ENCODE measurements around the gene GRAMD1B.

GRAMD1B gene

DNA sequence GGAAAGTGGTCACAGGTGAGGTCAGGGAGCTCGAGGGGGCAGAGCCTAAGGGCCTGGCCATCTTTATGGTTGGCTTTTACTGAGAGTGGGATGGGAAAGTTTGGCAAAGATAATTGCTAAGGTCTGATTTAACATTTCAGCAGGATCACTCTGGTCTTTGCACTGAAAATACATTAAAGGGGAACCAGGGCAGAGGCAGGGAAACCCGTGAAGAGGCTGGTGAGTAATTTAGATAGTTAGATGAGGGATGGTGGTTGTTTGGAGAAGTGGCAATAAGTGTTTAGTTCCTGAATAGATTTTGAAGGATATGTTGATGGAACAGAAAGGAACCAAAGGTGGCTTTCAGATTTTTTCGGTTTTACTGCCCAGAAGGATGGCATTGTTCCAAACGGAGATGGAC, 173.6 kb downstream of the GRAMD1B start:
- no peak for FAIRE-seq
- no peak for DNase-seq (ENCODE audit: extremely low spot score, insufficient read length, low read depth)

DNA sequence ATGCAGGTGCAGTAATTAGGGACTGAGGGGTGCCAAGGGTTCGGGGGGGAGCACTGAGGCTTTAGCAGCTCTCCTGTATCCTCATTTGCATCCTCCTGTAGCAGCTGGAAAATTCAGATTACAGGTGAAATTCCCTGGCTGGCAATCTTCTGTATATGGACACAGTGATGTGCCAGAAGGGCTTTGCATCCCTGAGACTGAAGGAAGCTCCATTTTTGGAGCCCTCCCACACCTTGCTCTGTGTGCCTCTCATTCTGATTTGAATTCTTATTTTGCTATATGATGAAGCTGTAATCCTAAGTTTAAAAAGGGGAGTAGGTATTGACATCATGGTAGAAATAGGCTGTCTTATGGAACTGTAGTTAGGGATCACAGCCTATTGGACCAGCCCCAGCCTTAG, 177.7 kb downstream of the GRAMD1B start:
- FAIRE-seq (no peak), DNase-seq (ENCODE audit: extremely low spot score, insufficient read length, low read depth) (no peak)

DNA sequence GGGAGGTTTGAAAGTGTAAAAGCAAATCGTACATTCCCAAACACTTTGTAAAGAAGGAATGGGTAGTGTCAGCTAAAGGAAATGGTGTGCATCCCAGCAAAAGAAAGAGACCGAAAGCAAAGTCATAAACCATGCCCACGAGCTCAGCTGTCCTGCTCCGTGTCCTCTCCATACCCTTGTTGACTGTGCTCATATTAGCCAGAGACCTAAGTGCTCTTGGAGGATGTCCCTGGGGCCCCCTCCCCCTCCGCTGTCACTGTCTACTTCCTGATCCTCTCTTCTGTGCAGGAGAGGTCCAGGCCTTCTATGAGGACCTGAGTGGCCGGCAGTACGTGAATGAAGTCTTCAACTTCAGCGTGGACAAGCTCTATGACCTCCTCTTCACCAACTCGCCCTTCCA, 178.3 kb downstream of the GRAMD1B start:
- no peak for DNase-seq (ENCODE audit: extremely low spot score, insufficient read length, low read depth)
- FAIRE-seq: no peak

DNA sequence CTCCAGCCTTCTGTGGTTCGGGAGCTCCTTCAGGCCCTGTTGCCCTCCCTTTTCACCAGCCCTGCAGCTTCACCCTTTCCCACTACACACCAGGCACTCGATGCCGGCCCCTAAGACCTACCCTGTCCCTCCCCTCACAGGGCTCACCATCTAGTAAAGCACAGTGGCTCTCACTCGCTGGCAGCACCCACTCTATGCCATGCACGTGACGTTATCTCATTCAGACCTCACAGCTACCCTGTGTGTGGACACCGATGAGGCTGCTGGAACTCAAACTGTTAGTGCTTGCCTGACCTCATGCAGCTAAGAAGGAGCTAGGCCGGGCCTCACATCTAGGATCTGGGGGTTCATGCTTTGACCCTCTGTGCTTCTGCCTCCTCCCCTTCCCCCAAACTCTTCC, 178.9 kb downstream of the GRAMD1B start:
- DNase-seq (ENCODE audit: extremely low spot score, insufficient read length, low read depth) (no peak), FAIRE-seq (no peak)

DNA sequence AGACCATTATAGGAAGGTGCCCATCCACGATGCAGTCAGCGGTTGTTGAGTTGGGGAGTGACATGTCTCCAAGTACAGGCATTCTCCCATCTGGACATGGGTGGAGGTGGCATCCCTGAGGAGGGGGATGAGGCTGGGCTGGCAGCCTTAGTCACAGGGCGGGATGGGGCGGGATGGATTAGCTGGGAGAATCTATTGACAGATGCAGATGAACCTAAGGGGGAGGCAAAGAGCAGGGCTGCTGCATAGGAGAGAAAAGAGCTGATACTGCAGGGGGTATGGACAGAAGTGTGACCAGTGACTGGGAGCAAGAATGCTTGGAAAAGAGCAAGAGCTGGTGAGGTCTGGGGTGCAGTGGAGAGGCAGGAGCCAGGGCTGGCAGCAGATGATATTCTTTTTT, 181.6 kb downstream of the GRAMD1B start:
- no peak for DNase-seq (ENCODE audit: extremely low spot score, insufficient read length, low read depth)
- FAIRE-seq: no peak

DNA sequence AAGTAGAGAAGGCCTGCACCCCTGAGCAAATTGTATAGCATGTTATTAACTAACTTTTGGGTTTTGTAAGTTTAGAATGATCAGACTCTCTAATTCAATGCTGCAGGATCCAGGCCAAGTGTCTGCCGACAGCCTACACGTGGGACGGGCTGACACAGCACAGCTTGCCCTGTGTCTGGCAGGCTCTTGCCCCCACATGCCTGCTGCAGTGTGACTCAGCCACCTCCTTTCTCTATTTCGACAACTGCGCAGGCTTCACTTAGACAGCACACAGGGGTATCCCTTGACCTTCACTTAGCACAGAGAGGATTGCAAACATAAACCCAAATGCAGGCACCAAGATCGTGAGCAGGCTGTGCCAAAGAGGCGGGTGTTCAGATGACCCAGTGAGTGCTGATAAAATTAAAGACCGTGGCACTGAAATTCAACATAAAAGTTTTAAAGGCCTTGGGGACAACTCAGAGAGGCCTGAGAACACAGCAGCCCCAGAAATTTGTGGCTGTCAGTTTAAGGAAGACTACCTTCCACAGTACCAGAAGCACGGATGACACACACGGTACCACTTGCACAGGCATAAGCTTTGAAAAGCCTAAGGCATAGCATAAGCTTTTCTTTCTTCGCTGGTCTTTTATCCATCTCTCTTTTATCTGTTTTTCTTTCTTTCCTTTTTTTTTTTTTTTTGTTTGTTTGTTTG, 186.6 kb downstream of the GRAMD1B start:
- no peak for DNase-seq (ENCODE audit: extremely low spot score, insufficient read length, low read depth)
- FAIRE-seq: no peak

DNA sequence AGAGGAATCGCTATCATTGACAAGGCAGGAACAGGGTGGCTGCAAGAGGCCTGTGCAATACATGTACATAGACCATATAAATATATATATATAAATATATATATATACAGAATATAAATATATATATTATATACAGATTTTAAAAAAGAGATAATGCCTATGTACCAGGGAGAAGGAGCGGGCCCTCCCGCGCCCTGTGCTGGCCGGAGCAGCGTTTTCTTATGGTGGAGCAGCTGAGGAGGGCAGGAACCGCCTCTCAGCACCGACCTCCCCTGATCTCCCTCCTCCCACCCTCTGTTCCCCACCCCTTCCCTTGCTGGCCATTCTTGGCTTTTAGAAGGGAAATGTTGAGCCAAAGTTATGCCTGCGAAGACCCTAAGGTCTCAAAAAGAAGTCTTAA, 192.5 kb downstream of the GRAMD1B start:
- no peak for FAIRE-seq

DNA sequence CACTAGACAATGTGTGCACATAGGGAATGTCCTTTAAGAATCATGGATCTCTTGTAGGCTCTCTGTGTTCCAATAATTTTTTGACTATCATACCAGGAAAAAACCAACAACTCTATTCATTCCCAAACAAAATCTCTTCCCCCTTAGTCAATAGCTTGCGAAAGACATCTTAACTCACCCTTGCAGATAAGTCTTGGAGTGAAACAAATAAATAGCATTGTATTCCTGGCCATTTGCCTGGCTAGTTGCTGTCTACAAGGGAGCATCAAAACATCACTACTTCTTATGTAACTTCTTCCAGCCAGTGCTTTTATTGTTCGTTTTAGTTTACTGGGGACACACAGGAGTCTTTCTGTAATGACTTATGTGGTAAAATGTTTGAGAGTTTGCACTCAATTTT, 194.9 kb downstream of the GRAMD1B start:
- no peak for DNase-seq (ENCODE audit: extremely low spot score, insufficient read length, low read depth)
- FAIRE-seq: no peak

More for the DNA sequence above, 192.5 kb downstream of the GRAMD1B start:
- no peak for DNase-seq (ENCODE audit: extremely low spot score, insufficient read length, low read depth)

DNA sequence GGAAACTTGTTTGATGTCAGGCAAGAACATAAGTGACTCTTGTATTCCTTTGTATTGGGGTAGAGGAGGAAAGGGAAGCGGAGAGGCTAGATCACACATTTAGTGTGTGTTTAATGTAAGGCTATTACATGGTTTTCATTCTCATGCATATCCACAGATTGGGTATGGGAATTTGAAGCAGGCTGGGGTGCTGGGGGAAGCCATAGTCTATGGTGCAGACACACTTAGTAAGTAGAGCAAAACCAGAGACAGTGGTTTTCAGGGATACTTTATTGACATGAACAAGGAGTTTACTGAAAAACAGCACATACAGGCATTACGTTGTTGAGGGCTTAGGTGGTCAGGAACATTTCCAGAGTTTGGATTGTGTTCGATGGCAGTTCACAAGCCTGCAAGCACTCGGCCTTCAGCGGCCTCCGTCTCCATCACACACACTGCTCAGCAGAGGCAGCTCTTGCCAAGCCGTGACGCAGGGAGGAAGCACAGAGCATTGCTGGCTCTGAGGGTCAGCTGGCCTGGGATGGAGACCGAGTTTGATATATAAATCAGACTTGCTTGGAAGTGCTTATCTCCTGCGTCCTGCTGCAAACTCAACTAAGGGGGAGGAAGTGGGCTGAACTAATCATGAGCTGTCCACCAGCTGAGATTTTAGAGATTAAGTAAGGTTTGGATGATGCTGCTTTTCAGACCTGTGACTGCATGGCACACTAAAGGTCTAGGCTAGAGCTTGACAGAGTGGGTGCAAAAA, 199.0 kb downstream of the GRAMD1B start:
- DNase-seq (ENCODE audit: extremely low spot score, insufficient read length, low read depth) (no peak), FAIRE-seq (no peak)

DNA sequence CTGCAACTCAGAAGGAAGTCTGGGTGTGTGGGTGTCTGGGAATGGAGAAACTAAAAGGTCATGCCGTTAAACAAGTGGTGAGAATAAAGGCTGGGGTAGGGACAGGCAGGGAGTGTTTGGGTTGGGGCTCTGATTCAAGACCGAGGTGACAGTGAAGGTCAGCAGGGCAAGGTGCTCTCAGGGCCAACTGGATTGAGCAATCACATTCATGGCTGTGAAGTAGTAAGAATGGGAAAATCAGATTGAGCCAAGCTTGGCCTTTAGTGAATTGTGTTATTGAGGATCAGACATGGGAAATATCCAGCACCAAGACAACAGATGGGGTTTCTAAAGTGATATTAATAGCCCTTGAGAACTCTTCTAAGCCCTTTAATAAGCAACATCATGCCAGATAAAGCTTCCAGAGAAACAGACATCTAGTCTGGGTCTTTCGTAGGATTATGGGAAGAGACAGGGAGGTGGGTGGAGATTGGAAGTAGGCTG, 200.1 kb downstream of the GRAMD1B start:
- DNase-seq (ENCODE audit: extremely low spot score, insufficient read length, low read depth) (no peak), FAIRE-seq (no peak)

DNA sequence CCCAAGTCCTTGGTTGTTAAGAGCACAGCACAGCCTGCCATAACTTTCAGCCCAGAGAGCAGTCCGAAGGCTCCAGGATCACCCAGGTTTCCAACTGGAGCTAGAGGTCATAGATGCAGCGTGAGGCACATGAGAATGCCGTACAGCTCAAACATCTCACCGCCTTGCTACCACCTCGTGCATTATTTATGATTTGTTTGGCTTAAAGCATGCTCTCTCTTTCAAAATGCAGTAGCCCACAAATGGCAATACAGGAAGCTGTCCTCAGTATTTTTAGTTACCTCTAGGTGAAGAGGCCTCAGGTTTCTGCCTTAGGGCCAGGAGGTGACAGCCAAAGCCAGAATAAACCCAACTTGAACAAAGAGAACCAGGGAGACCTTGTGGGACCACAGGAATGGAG, 210.0 kb downstream of the GRAMD1B start:
- no peak for DNase-seq (ENCODE audit: extremely low spot score, insufficient read length, low read depth)
- no peak for FAIRE-seq

DNA sequence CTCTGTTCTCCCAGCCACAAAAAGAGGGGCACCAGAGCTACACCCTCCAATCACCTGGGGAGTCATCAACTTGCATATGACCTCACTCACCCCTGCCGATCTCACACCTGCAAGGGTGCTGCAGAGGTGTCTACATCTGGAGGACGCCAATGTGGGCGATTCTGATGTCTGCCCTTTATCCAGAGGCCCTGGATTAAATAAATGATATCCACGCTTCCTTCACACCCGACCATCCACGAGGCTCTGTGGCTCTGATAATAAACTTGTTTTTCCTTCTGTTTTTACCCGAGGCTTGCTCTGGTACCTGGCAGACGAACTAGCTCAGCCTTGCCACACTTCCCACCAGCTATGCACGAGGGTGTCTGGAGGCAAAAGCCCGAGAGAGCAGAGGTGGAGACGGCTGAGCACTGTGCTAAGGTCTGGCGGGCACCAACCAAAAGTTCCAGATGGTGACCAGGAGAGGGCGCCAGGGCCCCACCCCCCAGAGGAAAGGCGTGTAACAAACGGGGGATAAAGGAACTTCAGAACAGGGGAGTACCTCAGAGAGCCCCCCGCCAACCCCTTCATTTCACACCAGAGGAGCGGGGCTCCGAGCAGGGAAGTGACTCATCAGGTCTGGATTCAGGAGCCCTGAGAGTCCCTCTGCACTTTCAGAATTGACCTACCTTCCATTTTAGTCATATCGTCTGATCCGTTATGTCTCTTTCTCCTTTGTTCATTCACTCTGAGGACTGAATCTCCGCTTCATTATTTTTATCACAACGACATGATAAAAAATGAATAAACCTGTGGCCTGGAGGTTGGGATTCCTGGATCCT, 210.8 kb downstream of the GRAMD1B start:
- peak; percentile 42 for DNase-seq (ENCODE audit: extremely low spot score, insufficient read length, low read depth)

DNA sequence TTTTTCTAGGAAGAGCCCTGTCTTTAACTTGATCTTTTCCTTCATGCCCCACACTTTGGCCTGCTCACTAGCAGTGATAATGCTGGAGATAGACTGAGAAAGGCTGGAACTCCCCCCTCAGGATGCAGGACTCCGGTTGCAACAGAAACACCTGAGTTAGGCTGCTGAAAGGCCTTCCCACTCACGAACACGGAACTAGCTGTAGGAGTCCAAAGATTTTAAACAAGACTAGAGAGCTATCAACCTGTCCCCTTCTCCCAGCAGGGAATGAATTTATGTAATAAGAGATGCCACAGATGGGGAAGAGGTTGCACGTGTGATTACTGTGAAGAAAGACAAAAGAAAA, 211.4 kb downstream of the GRAMD1B start:
- DNase-seq (ENCODE audit: extremely low spot score, insufficient read length, low read depth): no peak
- no peak for FAIRE-seq

More for the DNA sequence above, 210.8 kb downstream of the GRAMD1B start:
- FAIRE-seq: peak; percentile 18

DNA sequence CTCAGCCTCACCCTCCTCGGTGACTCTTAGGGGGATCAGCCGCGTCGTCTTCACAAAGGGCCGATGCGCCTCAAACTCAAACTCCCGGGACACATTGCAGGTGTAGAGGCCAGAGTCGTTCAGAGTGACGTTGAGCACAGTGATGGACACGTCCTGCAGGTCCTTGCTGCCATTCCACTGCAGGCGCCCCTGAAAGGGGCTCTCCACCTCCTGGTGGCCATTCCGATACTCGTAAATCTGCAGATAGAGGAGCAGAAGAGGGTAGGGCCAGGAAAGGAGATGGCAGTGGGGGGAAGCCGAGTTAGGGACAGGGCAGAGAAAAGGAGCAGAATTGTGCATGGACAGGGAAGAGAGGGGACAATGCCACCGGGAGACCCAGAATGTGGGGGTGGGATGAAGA, 212.4 kb downstream of the GRAMD1B start:
- FAIRE-seq: no peak
- no peak for DNase-seq (ENCODE audit: extremely low spot score, insufficient read length, low read depth)

DNA sequence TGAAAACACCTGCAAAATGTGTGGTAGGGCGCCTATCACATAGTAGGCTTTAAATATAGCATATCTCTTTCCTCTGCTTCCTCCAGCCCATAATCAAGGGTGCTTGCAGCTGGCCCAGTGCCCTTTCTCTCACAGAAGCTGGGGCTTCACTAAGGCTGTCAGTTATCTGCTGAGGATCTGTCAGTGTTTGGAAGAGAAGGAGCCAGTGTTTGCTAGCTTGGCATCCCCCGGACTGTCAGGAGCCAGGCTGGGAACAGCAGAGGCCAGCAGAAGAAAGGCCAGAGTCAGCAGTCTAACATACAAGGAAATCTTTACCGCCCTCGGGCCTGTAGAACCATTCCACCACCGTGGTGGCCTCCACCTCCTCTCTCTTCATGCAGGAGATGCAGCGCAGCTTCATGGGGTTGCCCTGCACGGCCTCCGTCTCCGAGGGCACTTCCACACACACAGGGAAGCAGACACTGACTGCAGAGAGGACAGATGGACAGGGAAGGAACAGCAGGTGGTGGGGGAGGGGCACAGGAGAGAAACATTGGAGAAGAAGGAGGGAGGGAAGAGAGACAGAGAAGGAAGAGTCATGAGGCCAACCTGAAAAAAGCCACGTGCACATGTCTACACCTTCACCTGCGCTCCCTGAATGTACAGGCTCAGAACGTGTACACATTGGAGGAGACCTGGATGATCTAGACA, 215.4 kb downstream of the GRAMD1B start:
- DNase-seq (ENCODE audit: extremely low spot score, insufficient read length, low read depth) (no peak), FAIRE-seq (no peak)

DNA sequence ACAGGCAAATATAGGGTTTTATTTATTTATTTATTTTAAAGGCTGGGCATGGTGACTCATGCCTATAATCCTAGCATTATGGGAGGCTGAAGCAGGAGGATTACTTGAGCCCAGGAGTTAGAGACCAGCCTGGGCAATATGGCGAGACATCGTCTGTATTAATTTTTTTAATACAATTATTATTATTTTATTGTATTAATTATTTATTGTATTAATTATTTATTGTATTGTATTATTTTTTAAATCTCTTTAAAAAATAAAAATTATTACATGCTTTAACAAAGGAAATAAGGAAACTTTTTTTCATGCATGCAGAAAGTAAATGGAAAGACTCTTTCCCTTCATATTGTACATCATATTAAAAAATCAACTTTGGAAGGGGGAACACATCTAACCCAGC, 220.8 kb downstream of the GRAMD1B start:
- DNase-seq (ENCODE audit: extremely low spot score, insufficient read length, low read depth) (no peak), FAIRE-seq (no peak)

DNA sequence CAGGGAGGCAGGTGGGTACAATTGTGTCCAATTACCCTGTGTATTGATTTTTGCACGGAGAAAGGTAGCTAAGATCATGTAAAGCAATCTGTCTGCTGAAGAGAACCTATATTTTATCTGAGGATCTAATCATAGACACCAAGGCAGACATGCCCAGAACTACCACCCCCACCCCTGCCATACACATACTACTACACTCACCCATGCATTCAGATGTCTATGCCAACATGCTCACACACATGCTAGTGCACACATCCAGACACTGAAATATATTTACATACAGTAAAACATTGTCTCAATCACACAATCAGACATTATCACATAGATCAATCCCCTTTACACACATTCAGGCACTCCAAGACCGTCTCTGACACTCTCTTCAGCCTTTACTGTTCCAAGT, 222.5 kb downstream of the GRAMD1B start:
- no peak for DNase-seq (ENCODE audit: extremely low spot score, insufficient read length, low read depth)
- FAIRE-seq: no peak

DNA sequence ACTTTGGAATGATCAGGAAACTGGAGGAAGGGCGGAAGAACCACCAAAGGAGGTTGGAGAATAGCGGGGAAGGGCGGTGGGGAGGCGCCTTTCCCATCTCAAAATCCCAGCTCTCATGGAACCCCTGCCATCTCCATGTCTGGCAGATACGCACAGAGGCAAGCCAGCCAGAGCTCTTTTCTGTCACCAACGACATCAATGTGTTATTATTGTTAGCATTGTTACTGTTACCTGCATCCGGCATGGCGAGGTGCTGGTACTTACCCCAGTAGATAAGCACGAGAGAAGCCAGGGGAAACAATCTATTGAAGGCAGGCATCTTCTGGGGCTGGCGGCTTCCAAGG, 223.4 kb downstream of the GRAMD1B start:
- FAIRE-seq: no peak
- no peak for DNase-seq (ENCODE audit: extremely low spot score, insufficient read length, low read depth)

DNA sequence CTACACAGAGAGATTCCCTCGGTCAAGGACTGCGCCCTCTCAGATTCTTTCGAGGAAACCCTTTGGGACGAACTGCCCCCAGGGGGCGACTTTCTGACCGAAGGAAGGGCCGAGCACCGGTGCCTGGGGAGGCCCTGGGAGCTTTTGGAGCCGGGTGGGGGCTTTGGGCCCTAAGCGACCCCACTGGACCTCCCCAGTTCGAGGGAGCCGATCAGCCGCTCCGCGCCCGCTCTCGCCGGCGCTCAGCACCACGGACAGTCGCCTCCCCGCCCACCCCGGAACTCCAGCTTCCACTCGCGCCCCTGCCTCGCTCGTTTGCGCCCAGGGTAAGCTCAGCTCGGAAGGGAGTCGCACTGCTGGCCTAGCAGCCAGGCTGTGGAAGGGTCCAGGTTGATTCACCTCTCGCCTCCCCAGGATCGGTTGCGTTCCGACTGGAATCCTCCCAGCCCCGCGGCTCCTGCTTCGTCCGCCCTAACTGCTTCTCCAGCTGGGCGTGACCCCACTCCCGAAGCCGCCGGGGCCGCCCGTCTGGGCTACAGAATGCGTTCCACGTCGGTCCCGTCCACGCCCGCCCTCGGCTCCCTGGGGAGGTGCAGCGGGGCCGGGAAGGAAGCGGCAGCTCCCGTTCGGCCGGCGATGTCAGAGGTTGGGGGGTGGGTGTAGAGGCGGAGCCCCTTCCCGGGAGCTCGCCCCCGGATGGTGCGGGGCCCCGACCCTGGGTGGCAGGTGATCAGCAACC, 223.9 kb downstream of the GRAMD1B start:
- no peak for FAIRE-seq
- no peak for DNase-seq (ENCODE audit: extremely low spot score, insufficient read length, low read depth)

DNA sequence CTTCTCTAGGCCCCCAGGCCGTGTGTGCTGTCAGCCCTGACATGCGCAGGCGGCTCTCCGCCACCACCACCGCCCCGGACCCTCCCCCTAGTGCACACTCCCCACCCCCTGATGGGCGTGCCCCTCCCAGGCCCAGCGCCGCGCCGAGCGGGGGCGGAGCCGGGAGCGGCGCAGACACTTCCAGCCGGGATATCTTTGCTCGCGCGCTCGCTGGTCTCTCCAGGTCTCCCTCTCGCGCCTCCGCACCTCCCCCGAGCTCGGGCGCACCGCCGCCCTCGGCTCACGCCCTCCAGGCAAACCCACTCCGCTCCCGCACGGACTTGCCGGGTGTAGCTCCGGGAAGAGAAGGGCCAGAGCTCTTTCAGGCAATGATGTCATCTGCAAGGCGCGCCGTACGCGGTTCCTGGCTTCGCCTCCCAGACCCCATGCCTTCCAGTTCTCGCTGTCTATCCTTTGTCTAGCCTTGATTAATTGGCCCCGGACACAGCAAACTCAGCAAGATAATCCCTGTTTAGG, 224.6 kb downstream of the GRAMD1B start, which contains the start of gene SCN3B:
SCN3B (minus strand) TSS at position 59 of the 516 bp plus-strand sequence. CDS start 823 bp downstream, outside the sequence.
- DNase-seq (ENCODE audit: extremely low spot score, insufficient read length, low read depth) (no peak), FAIRE-seq (no peak)
